CD4-positive, alpha-beta memory T cell (primary cell): Measurements from ENCODE around the gene HIVEP1. TPM values are rescaled to one million over a fixed set of nuclear protein-coding genes. Genes with fewer than 3 reads are reported as not detected.

ENCODE experiments used
- CTCF ChIA-PET: fragments of 350-600 bp; sonication (Branson Sonifier 250); formaldehyde crosslinking; loops from one replicate; lab custom pipeline; 2021; ENCODE audit warnings: inconsistent platforms; ENCODE audit not compliant: partially characterized antibody; lab: Charles Lee
- POLR2A ChIA-PET: fragments of 350-600 bp; sonication (Branson Sonifier 250); formaldehyde crosslinking; loops from one replicate; lab custom pipeline; 2021; ENCODE audit not compliant: partially characterized antibody; lab: Charles Lee
- DNase-seq, 5 donors: peaks; one replicate each; pipeline versions ENCODE4 v3.0.0 to v3.0.0-alpha.2; 2020 to 2022; ENCODE audit warnings: mixed read lengths in 1 of 5
- H3K27ac ChIP-seq: one replicate; pipeline ENCODE4 v1.7.0; 2013; ENCODE audit warnings: low read depth, low read length
- H3K27me3 ChIP-seq: 2 replicates; pipeline ENCODE4 v1.7.0; 2013; ENCODE audit warnings: mild to moderate bottlenecking, low read length, moderate library complexity; ENCODE audit not compliant: insufficient read depth
- H3K36me3 ChIP-seq: 2 replicates; pipeline ENCODE4 v1.7.0; 2013; ENCODE audit warnings: mild to moderate bottlenecking, low read length, moderate library complexity; ENCODE audit not compliant: insufficient read depth
- H3K4me1 ChIP-seq: 2 replicates; pipeline ENCODE4 v1.7.0; 2013; ENCODE audit warnings: mild to moderate bottlenecking, low read length, moderate library complexity; ENCODE audit not compliant: insufficient read depth
- H3K4me3 ChIP-seq, 2 donors: one replicate each; pipeline ENCODE4 v1.7.0; 2013; ENCODE audit warnings: low read length in 2 of 2, mild to moderate bottlenecking in 1 of 2
- H3K9me3 ChIP-seq, 2 donors: one replicate each; pipeline ENCODE4 v1.7.0; 2013; ENCODE audit warnings: low read length in 2 of 2, control low read depth in 1 of 2; ENCODE audit not compliant: control insufficient read depth in 1 of 2
- H3K27ac Mint-ChIP-seq, 7 donors: one replicate each; pipeline ENCODE4 v1.8.0; 2020 to 2021; ENCODE audit warnings: mixed read lengths in 7 of 7, mild to moderate bottlenecking in 6 of 7, inconsistent platforms in 3 of 7, moderate library complexity in 3 of 7
- H3K27me3 Mint-ChIP-seq, 2 donors: one replicate each; pipeline ENCODE4 v1.8.0; 2020 to 2021; ENCODE audit warnings: mixed read lengths in 2 of 2
- H3K36me3 Mint-ChIP-seq, 2 donors: one replicate each; pipeline ENCODE4 v1.8.0; 2020 to 2021; ENCODE audit warnings: mixed read lengths in 2 of 2, inconsistent platforms in 1 of 2, mild to moderate bottlenecking in 1 of 2
- H3K4me1 Mint-ChIP-seq, 4 donors: one replicate each; pipeline ENCODE4 v1.8.0; 2020 to 2021; ENCODE audit warnings: mixed read lengths in 4 of 4, mild to moderate bottlenecking in 1 of 4
- H3K4me3 Mint-ChIP-seq, 8 donors: one replicate each; pipeline ENCODE4 v1.8.0; 2020 to 2021; ENCODE audit warnings: mixed read lengths in 8 of 8, mild to moderate bottlenecking in 7 of 8, moderate library complexity in 6 of 8, inconsistent platforms in 3 of 8
- H3K9me3 Mint-ChIP-seq, 8 donors: one replicate each; pipeline ENCODE4 v1.8.0; 2020 to 2021; ENCODE audit warnings: mixed read lengths in 8 of 8, mild to moderate bottlenecking in 5 of 8, inconsistent platforms in 3 of 8, moderate library complexity in 1 of 8
- intact Hi-C: fragments of 100-400 bp; cut with micrococcal nuclease; formaldehyde crosslinking; loops from one replicate; pipeline ENCODE4 v1.15.1; 2023
- polyA plus RNA-seq, 2 donors: library from polyadenylated mRNA; unstranded; fragments of 300-500 nt; fragmentation: Illumina TruSeq; gene quantifications; one replicate each; pipeline ENCODE4 v1.2.3, GENCODE V29; 2021
- total RNA-seq, 2 experiments: library from RNA; stranded (reverse); gene quantifications; one replicate each; pipeline ENCODE4 v1.2.3, GENCODE V29; 2021

HIVEP1 gene
- total and polyA plus RNA-seq, 4 experiments from 2014 or later: 0.47 to 17.6 (median 11.9) TPM

DNA sequence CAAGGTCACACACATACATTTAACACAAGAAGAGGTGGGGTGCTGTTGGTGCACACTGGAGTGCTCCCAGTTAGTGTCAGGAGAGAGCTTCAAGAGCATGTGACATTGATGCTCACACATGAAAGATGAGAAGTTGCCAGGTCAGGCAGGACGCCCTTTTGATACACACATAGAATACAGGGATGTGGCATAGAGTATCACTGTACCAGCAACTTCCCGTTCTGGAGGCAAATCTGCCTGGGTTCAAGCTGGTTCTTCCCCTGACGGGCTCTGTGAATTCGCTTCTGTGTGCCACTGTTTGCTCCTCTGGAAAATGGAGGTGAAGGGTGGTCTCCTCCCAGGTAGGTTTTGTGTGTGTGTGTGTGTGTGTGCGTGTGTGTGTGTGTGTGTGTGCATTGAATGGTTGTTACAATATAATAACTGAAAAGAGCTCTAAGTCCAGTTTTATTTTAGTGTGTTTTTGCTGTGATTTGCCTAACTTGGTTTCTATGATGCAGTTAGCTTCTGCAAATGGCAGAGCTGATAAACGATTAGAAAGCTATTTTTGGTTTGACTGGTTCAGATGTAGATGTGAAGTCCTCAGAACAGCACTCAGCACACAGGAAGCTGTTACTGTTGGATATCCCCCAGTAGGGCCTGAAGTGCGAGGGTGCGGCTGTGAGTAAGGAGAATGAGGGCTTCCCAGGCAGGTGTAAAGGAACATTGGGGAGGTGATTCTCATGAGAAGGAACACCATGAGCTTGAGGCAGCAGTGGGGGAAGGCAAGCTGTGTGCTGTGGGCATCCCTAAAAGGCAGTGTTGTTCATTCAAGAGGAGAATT is 53.4 kb downstream of the HIVEP1 start:
- H3K27me3 Mint-ChIP-seq: no peaks in the 10 kb centered on the region
- peaks cover 0 to 5% of the 10 kb centered on the region in 2 donors for H3K36me3 Mint-ChIP-seq
- intact Hi-C loops: no loop called here
- DNase-seq: peak in 1 of 5 donors; percentile 23
- H3K9me3 Mint-ChIP-seq: peaks cover 0 to 1% (median 0%) of the 10 kb centered on the region in 8 donors
- no peaks in the 10 kb centered on the region for H3K27me3 ChIP-seq
- H3K4me1 Mint-ChIP-seq: peaks cover 31 to 49% (median 39%) of the 10 kb centered on the region in 4 donors
- H3K4me3 ChIP-seq: no peak overlapping the region
- CTCF ChIA-PET: interaction anchor here (0.8 to 2.1 kb wide), 9 partner anchors 10 to 490 kb away, joined by 3 to 8 read pairs (median 3); no protein-coding TSS in a partner anchor
- H3K9me3 ChIP-seq: no peaks in the 10 kb centered on the region
- H3K4me1 ChIP-seq: peaks cover 38% of the 10 kb centered on the region
- no peak overlapping the region for H3K27ac ChIP-seq
- POLR2A ChIA-PET: interaction anchor here (0.6 to 1.1 kb wide), 4 partner anchors 9 to 59 kb away, joined by 3 to 7 read pairs (median 4); no protein-coding TSS in a partner anchor
- H3K4me3 Mint-ChIP-seq: peak overlapping the region in 4 of 8 donors; percentile 2 to 58 (median 32)
- no peaks in the 10 kb centered on the region for H3K36me3 ChIP-seq
- H3K27ac Mint-ChIP-seq: peak overlapping the region in 5 of 7 donors; percentile 20 to 74 (median 36)

DNA sequence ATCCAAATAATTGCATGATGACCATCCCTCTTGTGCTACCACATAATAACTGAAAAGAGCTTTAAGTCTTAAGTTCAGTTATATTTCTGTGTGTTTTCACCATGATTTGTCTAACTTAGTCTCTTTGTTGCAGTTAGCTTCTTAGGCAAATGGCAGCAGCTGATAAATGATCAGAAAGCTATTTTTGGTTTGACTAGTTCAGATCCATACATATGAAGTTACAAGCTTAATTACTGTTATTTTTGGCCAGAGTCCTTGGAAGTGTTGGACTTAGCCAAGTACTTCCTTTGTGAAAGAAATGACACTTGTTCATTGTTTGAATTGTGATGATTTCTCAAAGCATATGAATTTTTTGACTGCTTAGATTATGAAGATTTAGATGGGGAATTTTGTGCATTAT is 54.2 kb downstream of the HIVEP1 start:
- peak overlapping the region in 1 of 7 donors; percentile 13 for H3K27ac Mint-ChIP-seq
- Histone ChIP-seq H3K27ac (no peak overlapping the region), H3K9me3 (no peaks in the 10 kb centered on the region), H3K36me3 (no peaks in the 10 kb centered on the region), H3K4me3 (no peak overlapping the region), H3K4me1 (peaks cover 41% of the 10 kb centered on the region), H3K27me3 (no peaks in the 10 kb centered on the region)
- H3K36me3 Mint-ChIP-seq: peaks cover 0 to 5% of the 10 kb centered on the region in 2 donors
- H3K9me3 Mint-ChIP-seq: no peaks in the 10 kb centered on the region
- ChIA-PET CTCF (interaction anchor here (1.0 to 2.1 kb wide), 8 partner anchors 9 to 491 kb away, joined by 3 to 8 read pairs (median 4); no protein-coding TSS in a partner anchor), POLR2A (interaction anchor here (1.0 to 1.1 kb wide), 3 partner anchors 44 to 60 kb away, joined by 3 to 7 read pairs (median 4); no protein-coding TSS in a partner anchor)
- DNase-seq: no peak
- no peaks in the 10 kb centered on the region for H3K27me3 Mint-ChIP-seq
- intact Hi-C loops: no loop called here
- H3K4me1 Mint-ChIP-seq: peaks cover 30 to 48% (median 38%) of the 10 kb centered on the region in 4 donors
- H3K4me3 Mint-ChIP-seq: no peak overlapping the region

DNA sequence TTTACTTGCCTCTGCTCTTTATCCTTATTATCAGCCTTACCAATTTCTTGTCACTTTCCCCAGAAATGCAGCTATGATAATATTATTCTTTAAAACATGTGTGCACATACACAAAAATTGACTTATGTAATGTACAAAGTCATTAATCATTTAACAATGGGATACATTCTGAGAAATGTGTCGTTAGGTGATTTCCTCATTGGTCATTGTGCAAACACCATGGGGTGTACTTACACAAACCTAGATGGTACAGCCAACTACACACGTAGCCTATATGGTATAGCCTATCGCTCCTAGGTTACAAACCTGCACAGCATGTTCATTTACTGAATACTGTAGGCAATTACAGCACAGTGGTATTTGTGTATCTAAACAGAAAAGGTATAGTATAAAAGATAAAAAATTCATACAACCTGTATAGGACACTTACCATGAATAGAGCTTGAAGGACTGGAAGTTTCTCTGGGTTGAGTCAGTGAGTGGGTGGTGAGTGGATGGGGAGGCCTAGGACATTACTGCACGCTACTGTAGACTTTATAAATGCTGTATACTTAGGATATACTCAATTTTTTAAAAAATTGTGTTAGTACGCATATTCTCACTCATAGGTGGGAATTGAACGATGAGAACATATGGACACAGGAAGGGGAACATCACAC is 56.9 kb downstream of the HIVEP1 start:
- H3K9me3 Mint-ChIP-seq: no peaks in the 10 kb centered on the region
- H3K27ac Mint-ChIP-seq: peak overlapping the region in 1 of 7 donors; percentile 36
- H3K4me1 Mint-ChIP-seq: peaks cover 30 to 53% (median 38%) of the 10 kb centered on the region in 4 donors
- CTCF ChIA-PET: no interaction called here
- no peaks in the 10 kb centered on the region for H3K27me3 Mint-ChIP-seq
- intact Hi-C loops: no loop called here
- no peak overlapping the region for H3K4me3 Mint-ChIP-seq
- Histone ChIP-seq H3K9me3 (no peaks in the 10 kb centered on the region), H3K36me3 (no peaks in the 10 kb centered on the region), H3K4me1 (peaks cover 36% of the 10 kb centered on the region), H3K27me3 (no peaks in the 10 kb centered on the region), H3K4me3 (no peak overlapping the region), H3K27ac (no peak overlapping the region)
- POLR2A ChIA-PET: no interaction called here
- peaks cover 0 to 1% of the 10 kb centered on the region in 2 donors for H3K36me3 Mint-ChIP-seq
- no peak for DNase-seq

DNA sequence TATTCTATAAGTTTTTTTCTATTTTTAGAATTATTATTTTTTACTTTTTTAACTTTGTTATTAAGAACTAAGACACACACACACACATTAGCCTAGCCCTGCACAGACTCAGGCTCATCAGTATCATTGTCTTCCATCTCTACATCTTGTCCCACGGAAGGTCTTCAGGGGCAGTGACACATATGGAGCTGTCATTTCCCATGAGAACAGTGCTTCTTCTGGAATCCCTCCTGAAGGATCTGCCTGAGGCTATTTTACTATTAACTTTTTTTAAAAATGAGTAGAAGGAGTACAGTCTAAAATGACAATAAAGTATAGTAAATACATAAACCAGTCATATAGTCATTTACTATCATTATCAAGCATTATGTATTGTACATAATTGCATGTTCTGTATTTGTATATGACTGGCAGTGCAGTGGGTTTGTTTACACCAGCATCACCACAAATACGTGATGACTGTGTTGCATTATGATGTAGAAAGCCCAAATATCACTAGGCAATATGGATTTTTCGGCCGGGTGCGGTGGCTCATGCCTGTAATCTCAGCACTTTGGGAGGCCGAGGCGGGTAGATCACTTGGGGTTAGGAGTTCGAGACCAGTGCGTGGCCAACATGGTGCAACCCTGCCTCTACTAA is 57.9 kb downstream of the HIVEP1 start:
- no peaks in the 10 kb centered on the region for H3K27me3 Mint-ChIP-seq
- peaks cover 26% of the 10 kb centered on the region for H3K4me1 ChIP-seq
- H3K27ac ChIP-seq: no peak overlapping the region
- H3K36me3 Mint-ChIP-seq: peaks cover 0 to 1% of the 10 kb centered on the region in 2 donors
- no peak overlapping the region for H3K4me3 ChIP-seq
- ChIA-PET POLR2A (no interaction called here), CTCF (no interaction called here)
- no peaks in the 10 kb centered on the region for H3K36me3 ChIP-seq
- peaks cover 25 to 45% (median 32%) of the 10 kb centered on the region in 4 donors for H3K4me1 Mint-ChIP-seq
- H3K27me3 ChIP-seq: no peaks in the 10 kb centered on the region
- intact Hi-C loops: no loop called here
- no peak for DNase-seq
- H3K9me3 ChIP-seq: no peaks in the 10 kb centered on the region
- H3K27ac Mint-ChIP-seq: peak overlapping the region in 1 of 7 donors; percentile 44
- no peaks in the 10 kb centered on the region for H3K9me3 Mint-ChIP-seq
- no peak overlapping the region for H3K4me3 Mint-ChIP-seq

DNA sequence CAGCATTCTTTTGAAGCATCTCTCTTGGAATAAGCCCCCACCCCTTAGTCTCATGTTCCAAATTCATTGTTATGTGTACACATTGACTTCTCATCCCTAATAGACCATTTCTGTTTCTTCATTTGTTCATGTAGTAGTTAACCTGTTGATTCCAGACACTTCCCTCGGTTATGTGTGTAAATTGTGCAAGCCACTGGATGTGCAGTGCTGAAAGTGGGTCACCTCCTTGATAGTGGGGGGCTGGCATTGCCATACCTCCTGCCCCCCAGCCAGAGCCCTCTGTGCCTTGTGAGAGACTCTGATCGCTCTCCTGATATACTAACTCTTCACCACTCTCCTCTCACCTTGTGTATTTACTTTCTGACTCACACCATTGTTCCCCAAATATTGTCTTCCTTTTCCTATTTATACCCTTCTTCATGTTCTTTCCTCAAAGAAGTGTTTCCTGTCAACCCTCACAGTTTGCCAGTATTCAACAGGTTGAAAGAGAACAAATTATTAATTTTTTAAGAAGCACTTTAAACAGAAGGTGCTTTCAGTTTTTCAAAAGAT is 59.0 kb downstream of the HIVEP1 start:
- peaks cover 15% of the 10 kb centered on the region for H3K4me1 ChIP-seq
- no peaks in the 10 kb centered on the region for H3K27me3 Mint-ChIP-seq
- no peaks in the 10 kb centered on the region for H3K36me3 ChIP-seq
- H3K27me3 ChIP-seq: no peaks in the 10 kb centered on the region
- no peak overlapping the region for H3K27ac ChIP-seq
- H3K4me1 Mint-ChIP-seq: peaks cover 21 to 38% (median 23%) of the 10 kb centered on the region in 4 donors
- POLR2A ChIA-PET: no interaction called here
- H3K4me3 Mint-ChIP-seq: peak overlapping the region in 2 of 8 donors; percentile 7 to 39
- H3K36me3 Mint-ChIP-seq: peaks cover 0 to 4% of the 10 kb centered on the region in 2 donors
- intact Hi-C loops: no loop called here
- no peaks in the 10 kb centered on the region for H3K9me3 ChIP-seq
- DNase-seq: no peak
- CTCF ChIA-PET: no interaction called here
- H3K27ac Mint-ChIP-seq: peak overlapping the region in 4 of 7 donors; percentile 9 to 48 (median 38)
- H3K9me3 Mint-ChIP-seq: no peaks in the 10 kb centered on the region
- no peak overlapping the region for H3K4me3 ChIP-seq

DNA sequence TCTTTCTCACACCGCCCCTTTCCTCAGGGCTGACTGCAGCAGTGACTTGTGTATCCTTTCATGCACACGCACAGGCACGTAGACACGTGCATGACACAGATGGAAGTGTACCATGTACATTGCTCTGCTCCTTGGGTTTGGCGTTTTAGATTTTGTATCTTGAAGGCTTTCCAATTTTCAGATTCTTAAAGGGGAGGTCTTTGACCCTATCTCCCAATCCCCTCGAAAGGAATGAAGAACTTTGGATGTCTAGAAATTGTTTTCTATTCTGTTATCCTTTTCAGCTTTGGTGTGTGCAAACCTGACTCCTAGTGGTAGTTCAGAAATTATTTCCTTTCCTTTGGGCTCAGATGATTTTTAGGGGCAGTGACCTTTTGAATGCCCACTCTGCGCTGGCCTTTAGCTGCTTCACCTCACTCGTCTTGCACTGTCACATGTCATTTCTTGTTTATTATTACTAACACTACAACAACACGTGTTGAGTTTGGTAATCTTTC is 63.0 kb downstream of the HIVEP1 start:
- peaks cover 20 to 36% (median 27%) of the 10 kb centered on the region in 4 donors for H3K4me1 Mint-ChIP-seq
- intact Hi-C loops: loop anchor here (1.0 to 2.0 kb wide), 3 partner anchors 159 to 420 kb away; no protein-coding TSS in a partner anchor
- H3K36me3 Mint-ChIP-seq: peaks cover 6 to 11% of the 10 kb centered on the region in 2 donors
- H3K36me3 ChIP-seq: no peaks in the 10 kb centered on the region
- ChIA-PET POLR2A (interaction anchor here (1.0 to 1.1 kb wide), 2 partner anchors 14 to 62 kb away, joined by 3 to 4 read pairs; no protein-coding TSS in a partner anchor), CTCF (interaction anchor here (0.7 to 1.8 kb wide), 14 partner anchors 9 to 420 kb away, joined by 3 to 8 read pairs (median 3); no protein-coding TSS in a partner anchor)
- no peaks in the 10 kb centered on the region for H3K27me3 Mint-ChIP-seq
- H3K9me3 Mint-ChIP-seq: no peaks in the 10 kb centered on the region
- H3K9me3 ChIP-seq: no peaks in the 10 kb centered on the region
- peaks cover 12% of the 10 kb centered on the region for H3K4me1 ChIP-seq
- peak overlapping the region in 2 of 7 donors; percentile 16 to 63 for H3K27ac Mint-ChIP-seq
- DNase-seq: peak in 4 of 5 donors; percentile 5 to 26 (median 12)
- no peak overlapping the region for H3K4me3 Mint-ChIP-seq
- no peak overlapping the region for H3K27ac ChIP-seq
- H3K4me3 ChIP-seq: no peak overlapping the region
- no peaks in the 10 kb centered on the region for H3K27me3 ChIP-seq
